ENCODE data around the gene OAF. TPM values are rescaled to one million over a fixed set of nuclear protein-coding genes. Genes with fewer than 3 reads are reported as not detected.
A peak's percentile ranks its signal among the peaks of the same experiment; 100 is the strongest.
"Not testable (repeated sequence)": the region's sequence is repeated elsewhere in the genome, so short reads cannot be mapped to it uniquely, and the experiment has no call there.

Gene OAF
- total RNA-seq, 1 experiment from 2014 or later: 13.8 TPM

GRCh38 chr11:120235024-120235628 lies 24.3 kb downstream of the OAF start:
- peak; percentile 44 for DNase-seq (ENCODE audit: low spot score)
- in situ Hi-C loops (cut with HindIII; ENCODE audit: low sequenced_read_pairs): no loop called here

GRCh38 chr11:120236169-120237107 lies 25.6 kb downstream of the OAF start:
- in situ Hi-C loops (cut with HindIII; ENCODE audit: low sequenced_read_pairs): no loop called here

GRCh38 chr11:120238968-120239620 lies 28.3 kb downstream of the OAF start:
- no peak for DNase-seq (ENCODE audit: low spot score)
- in situ Hi-C loops (cut with HindIII; ENCODE audit: low sequenced_read_pairs): no loop called here

More at GRCh38 chr11:120236169-120237107, 25.6 kb downstream of the OAF start:
- DNase-seq (ENCODE audit: low spot score): no peak

- DNase-seq (ENCODE audit: low spot score): no peak
- in situ Hi-C loops (cut with HindIII; ENCODE audit: low sequenced_read_pairs): no loop called here
Measured at GRCh38 chr11:120239713-120240640, 29.1 kb downstream of the OAF start, which contains the start of gene POU2F3. Gene POU2F3 (plus strand): TSS chr11:120240140. CDS start chr11:120240344, 204 bp downstream.

GRCh38 chr11:120240866-120241265 lies 30.0 kb downstream of the OAF start:
- in situ Hi-C loops (cut with HindIII; ENCODE audit: low sequenced_read_pairs): no loop called here
- no peak for DNase-seq (ENCODE audit: low spot score)

GRCh38 chr11:120241277-120241676 lies 30.4 kb downstream of the OAF start:
- in situ Hi-C loops (cut with HindIII; ENCODE audit: low sequenced_read_pairs): no loop called here
- peak; percentile 27 for DNase-seq (ENCODE audit: low spot score)

GRCh38 chr11:120243221-120243620 lies 32.4 kb downstream of the OAF start:
- in situ Hi-C loops (cut with HindIII; ENCODE audit: low sequenced_read_pairs): no loop called here
- DNase-seq (ENCODE audit: low spot score): no peak

GRCh38 chr11:120244476-120245365 lies 33.9 kb downstream of the OAF start:
- no peak for DNase-seq (ENCODE audit: low spot score)
- in situ Hi-C loops (cut with HindIII; ENCODE audit: low sequenced_read_pairs): no loop called here

GRCh38 chr11:120245434-120245833 lies 34.6 kb downstream of the OAF start:
- in situ Hi-C loops (cut with HindIII; ENCODE audit: low sequenced_read_pairs): no loop called here
- DNase-seq (ENCODE audit: low spot score): no peak

GRCh38 chr11:120248551-120249278 lies 37.9 kb downstream of the OAF start:
- in situ Hi-C loops (cut with HindIII; ENCODE audit: low sequenced_read_pairs): no loop called here
- DNase-seq (ENCODE audit: low spot score): no peak

- in situ Hi-C loops (cut with HindIII; ENCODE audit: low sequenced_read_pairs): no loop called here
- no peak for DNase-seq (ENCODE audit: low spot score)
Measured at GRCh38 chr11:120249279-120250262, 38.7 kb downstream of the OAF start.

- in situ Hi-C loops (cut with HindIII; ENCODE audit: low sequenced_read_pairs); DNase-seq (ENCODE audit: low spot score): not testable (repeated sequence)
Measured at GRCh38 chr11:120253377-120253776, 42.5 kb downstream of the OAF start.

- in situ Hi-C loops (cut with HindIII; ENCODE audit: low sequenced_read_pairs): no loop called here
- DNase-seq (ENCODE audit: low spot score): no peak
Measured at GRCh38 chr11:120254788-120255518, 44.1 kb downstream of the OAF start.

GRCh38 chr11:120255519-120255866 lies 44.7 kb downstream of the OAF start:
- no peak for DNase-seq (ENCODE audit: low spot score)
- in situ Hi-C loops (cut with HindIII; ENCODE audit: low sequenced_read_pairs): no loop called here

GRCh38 chr11:120256178-120256577 lies 45.3 kb downstream of the OAF start:
- in situ Hi-C loops (cut with HindIII; ENCODE audit: low sequenced_read_pairs): no loop called here
- no peak for DNase-seq (ENCODE audit: low spot score)

GRCh38 chr11:120256779-120257178 lies 45.9 kb downstream of the OAF start:
- in situ Hi-C loops (cut with HindIII; ENCODE audit: low sequenced_read_pairs): no loop called here

More at GRCh38 chr11:120256779-120257178, 45.9 kb downstream of the OAF start:
- no peak for DNase-seq (ENCODE audit: low spot score)

Measured in G401 (cell line).